Measurements from ENCODE around the gene ALDH3B1. TPM values are rescaled to one million over a fixed set of nuclear protein-coding genes. Genes with fewer than 3 reads are reported as not detected.

ALDH3B1 gene
- total and polyA plus RNA-seq, 2 donors (not counting 3 experiments of a cell fraction or from before 2014, with no cell fraction given): 0.13 to 1.0 TPM

DNA sequence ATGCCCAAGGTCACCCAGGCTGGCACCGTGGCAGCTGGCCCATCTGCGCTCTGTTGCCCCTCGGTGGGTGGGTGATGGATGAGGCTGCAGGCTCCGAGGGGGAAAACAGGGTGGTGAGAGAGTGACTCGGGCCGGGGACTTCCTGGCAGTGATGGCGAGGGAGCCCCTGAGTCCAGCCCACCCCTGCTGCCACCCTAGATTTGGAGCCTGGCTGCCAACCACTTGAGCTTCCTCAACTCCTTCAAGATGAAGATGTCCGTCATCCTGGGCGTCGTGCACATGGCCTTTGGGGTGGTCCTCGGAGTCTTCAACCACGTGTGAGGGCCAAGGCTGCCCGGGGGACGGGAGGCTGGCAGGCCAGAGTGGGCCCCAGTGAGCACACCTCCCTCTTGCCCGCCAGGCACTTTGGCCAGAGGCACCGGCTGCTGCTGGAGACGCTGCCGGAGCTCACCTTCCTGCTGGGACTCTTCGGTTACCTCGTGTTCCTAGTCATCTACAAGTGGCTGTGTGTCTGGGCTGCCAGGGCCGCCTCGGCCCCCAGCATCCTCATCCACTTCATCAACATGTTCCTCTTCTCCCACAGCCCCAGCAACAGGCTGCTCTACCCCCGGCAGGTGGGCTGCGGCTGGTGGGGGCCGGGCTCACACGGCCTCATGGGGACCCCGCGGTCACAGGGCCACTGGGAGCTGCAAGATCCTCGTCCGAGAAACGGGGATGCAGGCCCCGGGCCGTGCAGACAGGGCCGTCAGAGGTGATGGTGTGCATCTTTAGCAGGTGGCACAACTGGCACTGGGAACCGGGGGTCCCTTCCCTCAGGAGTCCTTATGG lies 38.8 kb downstream of the ALDH3B1 start:
- DNase-seq (ENCODE audit: low read depth, low spot score): no peak
- no TSS peak for BruUV-seq (replicated peaks)
- no peak for FAIRE-seq
- ChIA-PET POLR2A (no interaction called here), CTCF (no interaction called here)
- intact Hi-C loops (cut with micrococcal nuclease): no loop called here
- Histone ChIP-seq H4K20me1 (replicated peaks; ENCODE audit: control insufficient read depth, extremely low read depth, insufficient read depth, low read length) (no peaks in the 10 kb centered on the region), H2AFZ (ENCODE audit: low read depth, low read length) (no peak overlapping the region), H3K4me3 (replicated peaks in 1 of 3; ENCODE audit: insufficient read depth in 1 of 3, low read depth in 1 of 3, low read length in 3 of 3) (no peak overlapping the region), H3K4me1 (ENCODE audit: control insufficient read depth, extremely low read depth, insufficient read depth, low read length) (no peaks in the 10 kb centered on the region), H3K79me2 (ENCODE audit: control insufficient read depth, insufficient read depth, low read length) (no peaks in the 10 kb centered on the region), H3K27ac (ENCODE audit: insufficient read depth, low read depth, low read length) (no peak overlapping the region), H3K27me3 (ENCODE audit: control insufficient read depth in 2 of 2, insufficient read depth in 2 of 2, low read length in 2 of 2) (no peaks in the 10 kb centered on the region), H3K4me2 (ENCODE audit: insufficient read depth, low read length) (no peak overlapping the region), H3K36me3 (ENCODE audit: control insufficient read depth in 2 of 2, extremely low read depth in 1 of 2, insufficient read depth in 2 of 2, low read length in 2 of 2) (peaks cover 4 to 52% of the 10 kb centered on the region in 2 experiments), H3K9me1 (replicated peaks; ENCODE audit: control insufficient read depth, extremely low read depth, insufficient read depth, low read length) (no peaks in the 10 kb centered on the region), H3K9me3 (replicated peaks; ENCODE audit: control insufficient read depth, insufficient read depth, low read length) (no peaks in the 10 kb centered on the region), H3K9ac (replicated peaks; ENCODE audit: extremely low read depth, insufficient read depth, low read length) (no peak overlapping the region)
- TF ChIP-seq POLR2AphosphoS5 (IDR thresholded peaks at IDR 0.05; ENCODE audit: insufficient read depth, low read depth, low read length): no peak
- TF ChIP-seq FOS (IDR thresholded peaks at IDR 0.05; ENCODE audit: borderline replicate concordance, insufficient read depth, low read length): no peak
- TF ChIP-seq GATA2 (IDR thresholded peaks at IDR 0.05; ENCODE audit: insufficient read depth, insufficient read length, low read depth, low read length): no peak
- no peak for TF ChIP-seq POLR2A (IDR thresholded peaks at IDR 0.05; ENCODE audit: low read depth, low read length)
- TF ChIP-seq, protein P1, sequence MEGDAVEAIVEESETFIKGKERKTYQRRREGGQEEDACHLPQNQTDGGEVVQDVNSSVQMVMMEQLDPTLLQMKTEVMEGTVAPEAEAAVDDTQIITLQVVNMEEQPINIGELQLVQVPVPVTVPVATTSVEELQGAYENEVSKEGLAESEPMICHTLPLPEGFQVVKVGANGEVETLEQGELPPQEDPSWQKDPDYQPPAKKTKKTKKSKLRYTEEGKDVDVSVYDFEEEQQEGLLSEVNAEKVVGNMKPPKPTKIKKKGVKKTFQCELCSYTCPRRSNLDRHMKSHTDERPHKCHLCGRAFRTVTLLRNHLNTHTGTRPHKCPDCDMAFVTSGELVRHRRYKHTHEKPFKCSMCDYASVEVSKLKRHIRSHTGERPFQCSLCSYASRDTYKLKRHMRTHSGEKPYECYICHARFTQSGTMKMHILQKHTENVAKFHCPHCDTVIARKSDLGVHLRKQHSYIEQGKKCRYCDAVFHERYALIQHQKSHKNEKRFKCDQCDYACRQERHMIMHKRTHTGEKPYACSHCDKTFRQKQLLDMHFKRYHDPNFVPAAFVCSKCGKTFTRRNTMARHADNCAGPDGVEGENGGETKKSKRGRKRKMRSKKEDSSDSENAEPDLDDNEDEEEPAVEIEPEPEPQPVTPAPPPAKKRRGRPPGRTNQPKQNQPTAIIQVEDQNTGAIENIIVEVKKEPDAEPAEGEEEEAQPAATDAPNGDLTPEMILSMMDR (IDR thresholded peaks at IDR 0.05; ENCODE audit: extremely low read depth in 1 of 2, insufficient read depth in 1 of 2, low read depth in 1 of 2, low read length in 2 of 2): no peak
- no peak for TF ChIP-seq MYC (IDR thresholded peaks at IDR 0.05; ENCODE audit: low read depth, low read length)
- no peak for TF ChIP-seq EZH2 (IDR thresholded peaks at IDR 0.05; ENCODE audit: borderline replicate concordance, low read depth, low read length, severe bottlenecking)
- no peak for TF ChIP-seq JUN (IDR thresholded peaks at IDR 0.05; ENCODE audit: borderline replicate concordance, insufficient read depth, insufficient read length, low read depth)
- TF ChIP-seq, protein P2, sequence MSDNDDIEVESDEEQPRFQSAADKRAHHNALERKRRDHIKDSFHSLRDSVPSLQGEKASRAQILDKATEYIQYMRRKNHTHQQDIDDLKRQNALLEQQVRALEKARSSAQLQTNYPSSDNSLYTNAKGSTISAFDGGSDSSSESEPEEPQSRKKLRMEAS (IDR thresholded peaks at IDR 0.05; ENCODE audit: insufficient read depth, insufficient read length): no peak
- dilution Hi-C loops (cut with MboI; ENCODE audit: extremely low pct_ligation_motif_present, low sequenced_read_pairs): no loop called here

All from endothelial cell of umbilical vein (primary cell).